GM12801 (cell line): Measurements from ENCODE around the gene C19orf12.

Source experiments
- TF ChIP-seq, protein P1 (sequence below): IDR thresholded peaks from one replicate; pipeline ENCODE4 v1.5.1; 2011; ENCODE audit warnings: control low read depth; ENCODE audit not compliant: insufficient read length; ENCODE audit errors: extremely low read depth

C19orf12 gene

GRCh38 chr19:29711584-29712132 is 3.4 kb downstream of the C19orf12 start:
- TF ChIP-seq, protein P1, sequence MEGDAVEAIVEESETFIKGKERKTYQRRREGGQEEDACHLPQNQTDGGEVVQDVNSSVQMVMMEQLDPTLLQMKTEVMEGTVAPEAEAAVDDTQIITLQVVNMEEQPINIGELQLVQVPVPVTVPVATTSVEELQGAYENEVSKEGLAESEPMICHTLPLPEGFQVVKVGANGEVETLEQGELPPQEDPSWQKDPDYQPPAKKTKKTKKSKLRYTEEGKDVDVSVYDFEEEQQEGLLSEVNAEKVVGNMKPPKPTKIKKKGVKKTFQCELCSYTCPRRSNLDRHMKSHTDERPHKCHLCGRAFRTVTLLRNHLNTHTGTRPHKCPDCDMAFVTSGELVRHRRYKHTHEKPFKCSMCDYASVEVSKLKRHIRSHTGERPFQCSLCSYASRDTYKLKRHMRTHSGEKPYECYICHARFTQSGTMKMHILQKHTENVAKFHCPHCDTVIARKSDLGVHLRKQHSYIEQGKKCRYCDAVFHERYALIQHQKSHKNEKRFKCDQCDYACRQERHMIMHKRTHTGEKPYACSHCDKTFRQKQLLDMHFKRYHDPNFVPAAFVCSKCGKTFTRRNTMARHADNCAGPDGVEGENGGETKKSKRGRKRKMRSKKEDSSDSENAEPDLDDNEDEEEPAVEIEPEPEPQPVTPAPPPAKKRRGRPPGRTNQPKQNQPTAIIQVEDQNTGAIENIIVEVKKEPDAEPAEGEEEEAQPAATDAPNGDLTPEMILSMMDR, result no peak

GRCh38 chr19:29708554-29709439 is 6.3 kb downstream of the C19orf12 start:
- TF ChIP-seq, protein P1, result no peak

- TF ChIP-seq, protein P1, result no peak
Measured at GRCh38 chr19:29706635-29707034, 8.4 kb downstream of the C19orf12 start.

DNA sequence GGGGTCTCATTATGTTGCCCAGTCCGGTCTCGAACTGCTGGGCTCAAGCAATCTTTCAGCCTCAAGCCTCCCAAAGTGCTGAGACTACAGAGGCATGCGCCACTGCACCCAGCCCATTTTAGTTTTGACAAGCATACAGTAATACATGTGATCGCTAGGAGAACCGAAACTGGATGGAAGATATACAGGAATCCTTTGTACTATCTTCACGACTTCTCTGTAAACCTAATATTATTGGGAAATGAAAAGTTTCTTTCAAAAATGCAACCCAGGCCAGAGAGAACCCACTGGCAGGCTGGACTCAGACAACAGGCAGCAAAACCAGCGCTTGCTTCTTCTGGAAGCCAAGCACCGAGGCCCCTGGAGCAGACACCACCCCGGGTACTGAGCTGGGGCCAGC is 9.4 kb downstream of the C19orf12 start:
- TF ChIP-seq, protein P1, result no peak

GRCh38 chr19:29704562-29705558 is 10.2 kb downstream of the C19orf12 start:
- TF ChIP-seq, protein P1, result no peak

- TF ChIP-seq, protein P1, result no peak
Measured at GRCh38 chr19:29702963-29703320, 12.1 kb downstream of the C19orf12 start.
